H1 (cell line): ENCODE measurements around the gene FRMD4A. TPM values are rescaled to one million over a fixed set of nuclear protein-coding genes. Genes with fewer than 3 reads are reported as not detected.
"Not testable (repeated sequence)": the region's sequence is repeated elsewhere in the genome, so short reads cannot be mapped to it uniquely, and the experiment has no call there.

Experiments
- CTCF ChIA-PET: fragments of 300-600 bp; sonication (Branson Sonifier 250); formaldehyde crosslinking; loops from one replicate; lab custom pipeline; 2021; ENCODE audit not compliant: partially characterized antibody; lab: Charles Lee
- POLR2A ChIA-PET: fragments of 300-600 bp; sonication (Branson Sonifier 250); formaldehyde crosslinking; loops from one replicate; lab custom pipeline; 2021; ENCODE audit warnings: inconsistent platforms; ENCODE audit not compliant: partially characterized antibody; lab: Charles Lee
- DNase-seq, 2 experiments: peaks; one replicate each; pipeline versions ENCODE4 v3.0.0 to v3.0.0-alpha.2; 2010 to 2022; ENCODE audit warnings: low spot score in 2 of 2, low read depth in 1 of 2, mixed read lengths in 1 of 2
- FAIRE-seq: peaks from 2 replicates; lab custom pipeline; 2011; peaks lifted over from hg19 to GRCh38; lab: Jason Lieb, UNC
- H2AFZ ChIP-seq: 2 replicates; pipeline ENCODE4 v1.8.1; 2012; ENCODE audit warnings: low read length, inconsistent platforms
- H2AK5ac ChIP-seq: 2 replicates; pipeline ENCODE4 v1.6.1; 2013; ENCODE audit warnings: low read depth, low read length
- H2BK120ac ChIP-seq: replicated peaks from 2 replicates; pipeline ENCODE3; 2013; ENCODE audit warnings: low read depth, low read length, inconsistent platforms
- H2BK12ac ChIP-seq: 2 replicates; pipeline ENCODE4 v1.6.1; 2013; ENCODE audit warnings: low read depth, low read length
- H2BK15ac ChIP-seq: 2 replicates; pipeline ENCODE4 v1.6.1; 2013; ENCODE audit warnings: low read length
- H2BK20ac ChIP-seq: 2 replicates; pipeline ENCODE4 v1.6.1; 2013; ENCODE audit warnings: low read length
- H2BK5ac ChIP-seq: 2 replicates; pipeline ENCODE4 v1.6.1; 2013; ENCODE audit warnings: low read depth, low read length
- H3K14ac ChIP-seq: 2 replicates; pipeline ENCODE4 v1.6.1; 2013; ENCODE audit warnings: inconsistent platforms; ENCODE audit not compliant: insufficient read length
- H3K18ac ChIP-seq: 2 replicates; pipeline ENCODE4 v1.6.1; 2013; ENCODE audit warnings: low read length; ENCODE audit errors: extremely low read depth
- H3K23ac ChIP-seq: 2 replicates; pipeline ENCODE4 v1.6.1; 2013; ENCODE audit warnings: inconsistent platforms; ENCODE audit not compliant: insufficient read length
- H3K23me2 ChIP-seq: 2 replicates; pipeline ENCODE4 v1.6.1; 2013; ENCODE audit warnings: low read depth, low read length
- H3K27ac ChIP-seq: 2 replicates; pipeline ENCODE4 v1.6.1; 2011; ENCODE audit warnings: low read depth, low read length, inconsistent platforms
- H3K27me3 ChIP-seq, 4 experiments: replicated peaks in 1 of 4; 1 replicate in 1 of 4; 2 replicates in 3 of 4; pipeline versions ENCODE4 v1.6.1 to v1.8.1; 2011 to 2013; ENCODE audit warnings: low read length in 3 of 4, mild to moderate bottlenecking in 3 of 4, inconsistent platforms in 2 of 4, mixed read lengths in 2 of 4, moderate library complexity in 1 of 4; ENCODE audit not compliant: control insufficient read depth in 3 of 4, insufficient read depth in 3 of 4; ENCODE audit errors: extremely low read depth in 1 of 4
- H3K36me3 ChIP-seq, 4 experiments: 2 replicates each; pipeline versions ENCODE4 v1.6.1 to v1.8.1; 2011 to 2013; ENCODE audit warnings: mild to moderate bottlenecking in 4 of 4, low read length in 3 of 4, moderate library complexity in 2 of 4, control low read depth in 1 of 4, inconsistent platforms in 1 of 4; ENCODE audit not compliant: insufficient read depth in 4 of 4, control insufficient read depth in 2 of 4
- H3K4ac ChIP-seq: replicated peaks from 2 replicates; pipeline ENCODE3; 2013; ENCODE audit warnings: low read length, low read depth, mixed read lengths, inconsistent platforms; ENCODE audit not compliant: insufficient read length
- H3K4me1 ChIP-seq, 4 experiments: replicated peaks in 1 of 4; 1 replicate in 1 of 4; 2 replicates in 3 of 4; pipeline versions ENCODE4 v1.6.1 to v1.8.1; 2011 to 2013; ENCODE audit warnings: low read length in 3 of 4, inconsistent platforms in 2 of 4, mixed read lengths in 1 of 4; ENCODE audit not compliant: insufficient read depth in 4 of 4, control insufficient read depth in 3 of 4
- H3K4me2 ChIP-seq, 2 experiments: 2 replicates each; pipeline versions ENCODE4 v1.6.1 to v1.8.1; 2011 to 2013; ENCODE audit warnings: low read depth in 2 of 2, low read length in 2 of 2, control low read depth in 1 of 2, inconsistent platforms in 1 of 2, mild to moderate bottlenecking in 1 of 2; ENCODE audit not compliant: insufficient read depth in 1 of 2
- H3K4me3 ChIP-seq, 4 experiments: fragments of 200-600, 300-600 bp in 1 of 4; sonication (generic), shearing (Covaris generic), sonication (Bioruptor Twin) in 1 of 4; 2 replicates each; pipeline versions ENCODE4 v1.5.1 to v1.8.1; 2011 to 2016; ENCODE audit warnings: low read length in 4 of 4, low read depth in 3 of 4, control low read depth in 2 of 4, inconsistent platforms in 2 of 4, mild to moderate bottlenecking in 2 of 4, mixed read lengths in 1 of 4, moderate library complexity in 1 of 4; ENCODE audit not compliant: insufficient read depth in 2 of 4; ENCODE audit errors: extremely low read depth in 1 of 4
- H3K56ac ChIP-seq: replicated peaks from 2 replicates; pipeline ENCODE3; 2013; ENCODE audit warnings: low read depth, mild to moderate bottlenecking, mixed read lengths, low read length, inconsistent platforms; ENCODE audit not compliant: insufficient read length
- H3K79me1 ChIP-seq: 2 replicates; pipeline ENCODE4 v1.6.1; 2013; ENCODE audit warnings: low read depth, low read length, control low read depth
- H3K79me2 ChIP-seq, 2 experiments: 2 replicates each; pipeline versions ENCODE4 v1.6.1 to v1.8.1; 2012 to 2013; ENCODE audit warnings: low read length in 2 of 2, mild to moderate bottlenecking in 2 of 2, inconsistent platforms in 1 of 2; ENCODE audit not compliant: insufficient read depth in 2 of 2, control insufficient read depth in 1 of 2
- H3K9ac ChIP-seq, 4 experiments: replicated peaks in 1 of 4; 1 replicate in 1 of 4; 2 replicates in 3 of 4; pipeline versions ENCODE4 v1.6.1 to v1.8.1; 2011 to 2013; ENCODE audit warnings: low read depth in 3 of 4, low read length in 3 of 4, control low read depth in 2 of 4, mild to moderate bottlenecking in 2 of 4, moderate library complexity in 2 of 4, inconsistent platforms in 1 of 4; ENCODE audit errors: extremely low read depth in 1 of 4
- H3K9me3 ChIP-seq, 2 experiments: 2 replicates each; pipeline versions ENCODE4 v1.6.1 to v1.8.1; 2012 to 2013; ENCODE audit warnings: mild to moderate bottlenecking in 2 of 2, moderate library complexity in 2 of 2, control low read depth in 1 of 2, inconsistent platforms in 1 of 2, low read depth in 1 of 2, low read length in 1 of 2, mixed read lengths in 1 of 2; ENCODE audit not compliant: insufficient read depth in 2 of 2
- H4K20me1 ChIP-seq, 2 experiments: replicated peaks in 1 of 2; 2 replicates each; pipeline versions ENCODE3 to v1.8.1; 2011 to 2013; ENCODE audit warnings: inconsistent platforms in 2 of 2, low read length in 2 of 2, mild to moderate bottlenecking in 1 of 2; ENCODE audit not compliant: insufficient read depth in 2 of 2, control insufficient read depth in 1 of 2
- H4K5ac ChIP-seq: 2 replicates; pipeline ENCODE4 v1.6.1; 2013; ENCODE audit warnings: low read length, low read depth, mixed read lengths, inconsistent platforms; ENCODE audit not compliant: insufficient read length
- H4K8ac ChIP-seq: 2 replicates; pipeline ENCODE4 v1.8.0; 2013; ENCODE audit warnings: mild to moderate bottlenecking, moderate library complexity, low read length, inconsistent platforms; ENCODE audit not compliant: insufficient read depth; ENCODE audit errors: extremely low read depth
- H4K91ac ChIP-seq: replicated peaks from 2 replicates; pipeline ENCODE3; 2013; ENCODE audit warnings: low read length, mixed read lengths, inconsistent platforms; ENCODE audit not compliant: insufficient read length
- WGBS, 2 experiments: shearing (Covaris generic) in 1 of 2; methylation state at CpG; one replicate each; pipeline versions ENCODE4 v1.1.6 to v1.1.7; 2013 to 2015; ENCODE audit warnings: low lambda C conversion rate in 2 of 2, mixed read lengths in 2 of 2, inconsistent platforms in 1 of 2, low coverage in 1 of 2, missing lambda C conversion rate in 1 of 2; ENCODE audit not compliant: insufficient replicate concordance in 2 of 2, insufficient coverage in 1 of 2, insufficient read length in 1 of 2; ENCODE audit errors: extremely low coverage in 1 of 2, missing lambda C conversion rate in 1 of 2; 5-methylcytosine and 5-hydroxymethylcytosine counted together
- polyA plus RNA-seq, 7 experiments: library from polyadenylated mRNA; depleted of rRNA in 3 of 7; stranded (reverse) in 5 of 7; unstranded in 2 of 7; fragments of >200 nt in 5 of 7; fragments of 200-250 nt in 2 of 7; gene quantifications; 1 replicate in 5 of 7; 2 replicates in 1 of 7; 4 replicates in 1 of 7; pipeline versions ENCODE4 v1.2.1 to v1.2.3, GENCODE V29; 2011 to 2013; ENCODE audit warnings: missing spikeins in 2 of 7, mixed read lengths in 2 of 7
- total RNA-seq: library from RNA; stranded (reverse); fragmentation: NEBNext Ultra II Directional; extraction: Animal tissue kit (Norgen Biotek cat#: 25700); gene quantifications from 2 replicates; pipeline ENCODE4 v1.2.1, GENCODE V29; 2021

FRMD4A gene
- total and polyA plus RNA-seq, 2 of the 8 experiments (the other 6 are each of a cell fraction or from before 2014, with no cell fraction given): 38.6 to 39.6 TPM

DNA sequence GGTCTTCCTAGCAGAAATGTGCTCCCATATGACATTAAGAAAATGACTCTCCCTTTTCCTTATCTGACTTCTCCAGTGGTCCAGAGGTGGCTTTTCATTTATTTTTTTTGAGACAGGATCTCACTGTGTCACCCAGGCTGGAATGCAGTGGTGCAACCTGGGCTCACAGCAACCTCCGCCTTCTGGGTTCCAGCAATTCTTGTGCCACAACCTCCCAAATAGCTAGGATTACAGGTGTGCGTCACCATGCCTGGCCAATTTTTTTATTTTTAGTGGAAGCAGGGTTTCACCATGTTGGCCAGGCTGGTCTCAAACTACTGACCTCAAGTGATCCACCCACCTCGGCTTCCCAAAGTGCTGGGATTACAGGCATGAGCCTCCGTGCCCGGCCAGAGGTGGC is 563.6 kb downstream of the FRMD4A start:
- H3K4me3 ChIP-seq, H2BK15ac ChIP-seq, H3K27me3 ChIP-seq, H3K4me1 ChIP-seq, H2BK120ac ChIP-seq, H3K79me1 ChIP-seq, H3K4ac ChIP-seq, H3K9me3 ChIP-seq, H4K8ac ChIP-seq, H2AK5ac ChIP-seq, H3K23ac ChIP-seq, H3K23me2 ChIP-seq, H4K5ac ChIP-seq, H2BK20ac ChIP-seq, DNase-seq, H2BK5ac ChIP-seq, H4K20me1 ChIP-seq, H3K56ac ChIP-seq, H3K36me3 ChIP-seq, H3K14ac ChIP-seq, H3K9ac ChIP-seq, H3K79me2 ChIP-seq, H3K18ac ChIP-seq, H3K4me2 ChIP-seq, POLR2A ChIA-PET, H2BK12ac ChIP-seq, H4K91ac ChIP-seq, H3K27ac ChIP-seq, FAIRE-seq, H2AFZ ChIP-seq: not testable (repeated sequence)
- 97% methylated on average over 5 of the region's 5 CpGs; no CpG with 5 or more reads in 1 of the 2 experiments for WGBS, 2 experiments
- CTCF ChIA-PET: interaction anchor here (0.6 to 4.3 kb wide), 3 partner anchors 10 to 126 kb away, joined by 3 to 14 read pairs (median 4); no protein-coding TSS in a partner anchor
